HEK293T (cell line): ENCODE results near the gene RFX4.

Experiments used
- CTCF ChIA-PET: fragments of 350-600 bp; formaldehyde crosslinking; extraction: SDS; loops from one replicate; lab custom pipeline; 2021; ENCODE audit warnings: antibody characterized with exemption, inconsistent platforms; lab: Yijun Ruan, JAX
- POLR2A ChIA-PET: fragments of 350-600 bp; formaldehyde crosslinking; extraction: SDS; loops from one replicate; lab custom pipeline; 2020; ENCODE audit warnings: antibody characterized with exemption, inconsistent platforms; lab: Yijun Ruan, JAX
- DNase-seq: peaks from one replicate; pipeline ENCODE4 v3.0.0; 2012; ENCODE audit warnings: mixed read lengths; ENCODE audit errors: extremely low spot score
- ARNT ChIP-seq: fragments of 450-650 bp; IDR thresholded peaks from 2 replicates; pipeline ENCODE4 v1.6.1; 2017; ENCODE audit warnings: mild to moderate bottlenecking
- BHLHE40 ChIP-seq: fragments of 450-650 bp; IDR thresholded peaks from 2 replicates; pipeline ENCODE4 v1.6.1; 2016; ENCODE audit warnings: mild to moderate bottlenecking, moderate library complexity, borderline replicate concordance
- CTBP1 ChIP-seq: fragments of 450-650 bp; IDR thresholded peaks from 2 replicates; pipeline ENCODE4 v1.6.1; 2016; ENCODE audit warnings: borderline replicate concordance
- ELF4 ChIP-seq: fragments of 450-650 bp; IDR thresholded peaks from 2 replicates; pipeline ENCODE4 v1.6.1; 2017; ENCODE audit warnings: antibody characterized with exemption
- FOXA1 ChIP-seq: fragments of 450-650 bp; IDR thresholded peaks from 2 replicates; pipeline ENCODE4 v1.6.1; 2016; ENCODE audit warnings: mild to moderate bottlenecking
- FOXK2 ChIP-seq: fragments of 450-650 bp; IDR thresholded peaks from 2 replicates; pipeline ENCODE4 v1.6.1; 2016; ENCODE audit warnings: mild to moderate bottlenecking
- FOXM1 ChIP-seq: fragments of 450-650 bp; IDR thresholded peaks from 2 replicates; pipeline ENCODE4 v1.6.1; 2017; ENCODE audit warnings: mild to moderate bottlenecking, borderline replicate concordance
- HDGF ChIP-seq: fragments of 450-650 bp; IDR thresholded peaks from 2 replicates; pipeline ENCODE4 v1.6.1; 2017; ENCODE audit warnings: antibody characterized with exemption, borderline replicate concordance
- L3MBTL2 ChIP-seq: fragments of 450-650 bp; conservative IDR thresholded peaks from 2 replicates; pipeline ENCODE4 v1.6.1; 2016; ENCODE audit warnings: mild to moderate bottlenecking
- LEF1 ChIP-seq: fragments of 450-650 bp; IDR thresholded peaks from 2 replicates; pipeline ENCODE4 v1.6.1; 2017; ENCODE audit warnings: mild to moderate bottlenecking, borderline replicate concordance
- NFRKB ChIP-seq: fragments of 450-650 bp; IDR thresholded peaks from 2 replicates; pipeline ENCODE4 v1.6.1; 2016; ENCODE audit warnings: mild to moderate bottlenecking, moderate library complexity
- PKNOX1 ChIP-seq: fragments of 450-650 bp; IDR thresholded peaks from 2 replicates; pipeline ENCODE4 v1.6.1; 2016
- SP1 ChIP-seq: fragments of 450-650 bp; IDR thresholded peaks from 2 replicates; pipeline ENCODE4 v1.6.1; 2017
- SUZ12 ChIP-seq: fragments of 450-650 bp; IDR thresholded peaks from 2 replicates; pipeline ENCODE4 v1.6.1; 2016; ENCODE audit warnings: mild to moderate bottlenecking
- TARDBP ChIP-seq: fragments of 450-650 bp; IDR thresholded peaks from 2 replicates; pipeline ENCODE4 v1.6.1; 2016
- ZNF384 ChIP-seq: fragments of 450-650 bp; IDR thresholded peaks from 2 replicates; pipeline ENCODE4 v1.6.1; 2016

RFX4 gene

GRCh38 chr12:106757623-106758348, 175.0 kb downstream of the RFX4 start:
- DNase-seq, result no peak
- POLR2A ChIA-PET, result no interaction called here
- TF ChIP-seq PKNOX1 (no peak), SP1 (no peak), ZNF384 (no peak)
- CTCF ChIA-PET, result interaction anchor here (0.6 to 0.7 kb wide), 3 partner anchors 45 to 343 kb away, joined by 3 to 7 read pairs (median 4); no protein-coding TSS in a partner anchor

DNA sequence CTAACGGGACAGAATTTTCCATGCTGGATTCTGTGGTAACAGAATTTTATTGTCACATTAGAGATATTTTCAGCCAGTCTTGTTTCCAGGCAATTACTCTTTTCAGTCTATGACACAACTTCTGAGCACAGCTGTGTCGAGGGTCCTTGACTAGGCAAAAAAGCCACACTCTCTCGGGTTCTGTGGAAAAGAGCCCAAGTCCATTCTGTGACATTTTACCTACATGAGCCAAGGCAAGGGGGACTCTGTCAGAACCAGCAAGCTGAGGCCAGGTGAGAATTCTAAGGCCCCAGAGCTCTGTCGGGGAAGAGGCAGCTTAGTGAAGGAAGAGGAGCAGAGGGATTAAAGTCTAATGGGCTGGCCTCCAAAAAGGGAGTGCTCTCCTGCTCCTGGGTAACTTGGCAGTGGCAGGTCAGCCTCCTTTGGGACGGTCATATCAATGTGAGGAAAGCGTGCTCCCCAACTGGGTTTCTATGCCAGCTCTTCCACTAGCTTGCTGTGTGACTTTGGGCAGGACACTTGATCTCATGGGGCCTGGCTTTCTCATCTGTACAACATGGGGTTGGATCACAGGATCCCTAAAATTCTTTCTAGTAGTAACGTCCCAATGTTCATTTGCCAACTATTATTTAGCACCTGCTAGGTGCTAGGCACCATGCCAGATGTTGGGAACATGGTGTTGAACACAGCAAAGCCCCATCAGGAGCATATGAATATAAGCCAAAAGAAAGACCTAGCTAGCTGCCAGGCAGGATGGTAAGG, 175.7 kb downstream of the RFX4 start:
- ChIA-PET CTCF (no interaction called here), POLR2A (no interaction called here)
- TF ChIP-seq L3MBTL2 (no peak), LEF1 (no peak), BHLHE40 (no peak), ZNF384 (no peak), NFRKB (no peak), CTBP1 (no peak), ELF4 (no peak), FOXA1 (no peak), TARDBP (no peak), SUZ12 (no peak), FOXK2 (no peak), PKNOX1 (no peak), ARNT (no peak), SP1 (no peak), FOXM1 (no peak), HDGF (no peak)
- DNase-seq, result no peak

- POLR2A ChIA-PET, result no interaction called here
- CTCF ChIA-PET, result no interaction called here
These were observed 176.9 kb downstream of the RFX4 start for GRCh38 chr12:106759526-106760183.

DNA sequence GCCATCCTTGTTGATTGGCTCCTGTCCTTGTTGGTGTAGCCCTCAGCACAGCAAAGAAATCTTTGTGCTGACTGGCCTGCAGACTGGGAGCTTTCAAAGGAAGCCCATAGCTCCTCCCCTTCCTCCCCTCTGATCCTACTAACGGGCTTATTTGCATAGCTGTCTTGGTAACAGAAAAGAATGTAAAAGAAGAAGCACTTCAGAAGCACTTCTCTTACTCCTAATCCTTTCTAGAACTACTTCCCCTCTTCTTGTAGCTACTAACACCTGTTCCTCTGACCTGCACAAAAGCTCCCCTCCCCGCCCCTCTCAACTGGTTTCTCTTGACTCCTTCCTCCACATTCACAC, 177.4 kb downstream of the RFX4 start:
- no peak for DNase-seq
- POLR2A ChIA-PET, result no interaction called here
- TF ChIP-seq BHLHE40 (no peak), CTBP1 (no peak), FOXA1 (no peak), SP1 (no peak), ELF4 (no peak), HDGF (no peak), L3MBTL2 (no peak), LEF1 (no peak), PKNOX1 (no peak), FOXK2 (no peak), SUZ12 (no peak), NFRKB (no peak), ZNF384 (no peak), FOXM1 (no peak), ARNT (no peak)
- CTCF ChIA-PET, result no interaction called here

More at GRCh38 chr12:106759526-106760183, 176.9 kb downstream of the RFX4 start:
- DNase-seq, result no peak
- TF ChIP-seq HDGF (no peak), FOXA1 (no peak), ELF4 (no peak), CTBP1 (no peak), NFRKB (no peak), ARNT (no peak), SUZ12 (no peak), L3MBTL2 (no peak), FOXK2 (no peak), BHLHE40 (no peak), FOXM1 (no peak), SP1 (no peak), ZNF384 (no peak), LEF1 (no peak), PKNOX1 (no peak), TARDBP (no peak)

DNA sequence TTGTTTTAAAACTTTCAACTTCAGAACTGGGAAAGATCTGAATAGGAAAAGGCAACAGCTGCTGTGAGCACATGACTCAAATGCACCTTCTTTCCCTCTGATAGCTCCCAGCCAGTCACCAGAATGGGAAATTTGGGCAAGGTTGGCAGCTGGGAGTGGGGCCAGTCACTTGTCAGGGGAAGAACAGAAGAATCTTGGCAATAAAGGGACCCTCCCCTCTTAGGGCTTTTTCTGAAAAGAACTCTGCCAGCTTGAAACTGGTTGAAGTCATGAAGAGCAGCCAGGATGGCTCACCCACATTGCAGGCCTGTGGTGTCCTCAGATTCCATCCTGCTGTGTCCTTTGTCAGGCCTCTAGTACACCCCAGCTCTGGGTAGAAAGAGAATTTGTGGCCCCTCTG, 181.4 kb downstream of the RFX4 start:
- POLR2A ChIA-PET, result no interaction called here
- CTCF ChIA-PET, result no interaction called here
- DNase-seq, result no peak
- no peak for TF ChIP-seq CTBP1
- no peak for TF ChIP-seq ARNT
- TF ChIP-seq LEF1, result no peak
- TF ChIP-seq FOXK2, result no peak
- TF ChIP-seq HDGF, result no peak
- TF ChIP-seq FOXA1, result no peak
- TF ChIP-seq FOXM1, result no peak
- TF ChIP-seq ZNF384, result no peak
- no peak for TF ChIP-seq NFRKB
- TF ChIP-seq TARDBP, result no peak
- no peak for TF ChIP-seq BHLHE40
- no peak for TF ChIP-seq PKNOX1
- no peak for TF ChIP-seq SP1
- TF ChIP-seq L3MBTL2, result no peak
- no peak for TF ChIP-seq ELF4
